H9 (cell line): ENCODE data around the gene CACNG5. TPM values are rescaled to one million over a fixed set of nuclear protein-coding genes. Genes with fewer than 3 reads are reported as not detected.

Experiments
- DNase-seq: peaks from one replicate; pipeline ENCODE4 v3.0.0-alpha.2; 2017
- H2AFZ ChIP-seq: one replicate; pipeline ENCODE4 v1.6.1; 2013; ENCODE audit warnings: mild to moderate bottlenecking, low read length, control low read depth, moderate library complexity
- H2AK5ac ChIP-seq: 2 replicates; pipeline ENCODE4 v1.6.1; 2013; ENCODE audit warnings: low read length, control low read depth, mixed read lengths; ENCODE audit not compliant: insufficient read length
- H2BK120ac ChIP-seq: one replicate; pipeline ENCODE4 v1.6.1; 2013; ENCODE audit warnings: low read depth, mild to moderate bottlenecking, low read length, control low read depth, inconsistent platforms; ENCODE audit not compliant: poor library complexity, severe bottlenecking
- H2BK12ac ChIP-seq: 2 replicates; pipeline ENCODE4 v1.6.1; 2013; ENCODE audit warnings: low read length, control low read depth, mixed read lengths, low read depth; ENCODE audit not compliant: insufficient read length
- H2BK15ac ChIP-seq: 2 replicates; pipeline ENCODE4 v1.6.1; 2013; ENCODE audit warnings: low read depth, low read length, control low read depth
- H2BK20ac ChIP-seq: one replicate; pipeline ENCODE4 v1.6.1; 2013; ENCODE audit warnings: low read depth, mild to moderate bottlenecking, low read length, control low read depth, inconsistent platforms; ENCODE audit not compliant: poor library complexity, severe bottlenecking
- H2BK5ac ChIP-seq: 2 replicates; pipeline ENCODE4 v1.6.1; 2013; ENCODE audit warnings: low read length, control low read depth, mixed read lengths; ENCODE audit not compliant: insufficient read length
- H3K14ac ChIP-seq: 2 replicates; pipeline ENCODE4 v1.6.1; 2013; ENCODE audit warnings: low read length, control low read depth; ENCODE audit not compliant: insufficient read depth
- H3K18ac ChIP-seq: 2 replicates; pipeline ENCODE4 v1.6.1; 2013; ENCODE audit warnings: low read depth, mild to moderate bottlenecking, mixed read lengths, low read length, control low read depth; ENCODE audit not compliant: insufficient read length
- H3K23ac ChIP-seq: 2 replicates; pipeline ENCODE4 v1.6.1; 2013; ENCODE audit warnings: low read length, control low read depth, mixed read lengths, low read depth; ENCODE audit not compliant: insufficient read length
- H3K23me2 ChIP-seq: 2 replicates; pipeline ENCODE4 v1.6.1; 2013; ENCODE audit warnings: low read depth, mild to moderate bottlenecking, mixed read lengths, low read length, control low read depth; ENCODE audit not compliant: insufficient read length, poor library complexity, severe bottlenecking
- H3K27ac ChIP-seq: 2 replicates; pipeline ENCODE4 v1.5.1; 2013; ENCODE audit warnings: low read length, control low read depth, mixed read lengths, low read depth; ENCODE audit not compliant: insufficient read length
- H3K27me3 ChIP-seq: 2 replicates; pipeline ENCODE4 v1.6.1; 2013; ENCODE audit warnings: low read length, control low read depth, inconsistent platforms; ENCODE audit not compliant: insufficient read depth
- H3K4ac ChIP-seq: 2 replicates; pipeline ENCODE4 v1.6.1; 2013; ENCODE audit warnings: low read depth, mild to moderate bottlenecking, control low read depth, inconsistent platforms, low read length, moderate library complexity
- H3K4me1 ChIP-seq: 2 replicates; pipeline ENCODE4 v1.6.1; 2013; ENCODE audit warnings: low read length, control low read depth, inconsistent platforms; ENCODE audit not compliant: insufficient read depth
- H3K4me2 ChIP-seq: 2 replicates; pipeline ENCODE4 v1.6.1; 2013; ENCODE audit warnings: low read length, control low read depth, mixed read lengths; ENCODE audit not compliant: insufficient read length, insufficient read depth
- H3K56ac ChIP-seq: 2 replicates; pipeline ENCODE4 v1.6.1; 2013; ENCODE audit warnings: low read depth, mild to moderate bottlenecking, mixed read lengths, low read length, control low read depth; ENCODE audit not compliant: insufficient read length
- H3K79me1 ChIP-seq: 2 replicates; pipeline ENCODE4 v1.6.1; 2013; ENCODE audit warnings: low read depth, mild to moderate bottlenecking, moderate library complexity, low read length, control low read depth, inconsistent platforms; ENCODE audit not compliant: insufficient read depth, poor library complexity, severe bottlenecking
- H3K79me2 ChIP-seq: 2 replicates; pipeline ENCODE4 v1.6.1; 2013; ENCODE audit warnings: low read length, control low read depth, inconsistent platforms; ENCODE audit not compliant: insufficient read depth
- H3K9ac ChIP-seq: 2 replicates; pipeline ENCODE4 v1.6.1; 2013; ENCODE audit warnings: low read length, control low read depth, mixed read lengths; ENCODE audit not compliant: insufficient read length; ENCODE audit errors: extremely low read depth
- H3K9me3 ChIP-seq: one replicate; pipeline ENCODE4 v1.6.1; 2013; ENCODE audit warnings: low read depth, low read length, inconsistent platforms; ENCODE audit not compliant: control insufficient read depth
- H3T11ph ChIP-seq: one replicate; pipeline ENCODE4 v1.6.1; 2013; ENCODE audit warnings: mild to moderate bottlenecking, low read length, control low read depth, inconsistent platforms
- H4K20me1 ChIP-seq: one replicate; pipeline ENCODE4 v1.6.1; 2013; ENCODE audit not compliant: control insufficient read depth, insufficient read length, insufficient read depth
- H4K5ac ChIP-seq: 2 replicates; pipeline ENCODE4 v1.6.1; 2013; ENCODE audit warnings: low read depth, mild to moderate bottlenecking, mixed read lengths, low read length, control low read depth; ENCODE audit not compliant: insufficient read length
- H4K8ac ChIP-seq: replicated peaks from 2 replicates; pipeline ENCODE4 v1.6.1; 2013; ENCODE audit warnings: low read length, control low read depth, mixed read lengths, low read depth; ENCODE audit not compliant: insufficient read length
- H4K91ac ChIP-seq: 2 replicates; pipeline ENCODE4 v1.6.1; 2013; ENCODE audit warnings: low read depth, mild to moderate bottlenecking, moderate library complexity, mixed read lengths, low read length, control low read depth; ENCODE audit not compliant: insufficient read length
- H3K27ac Mint-ChIP-seq, 3 experiments: 2 replicates in 2 of 3; 3 replicates in 1 of 3; pipeline ENCODE4 v1.8.0; 2020 to 2021; ENCODE audit warnings: mixed read lengths in 3 of 3, mild to moderate bottlenecking in 1 of 3, moderate library complexity in 1 of 3
- H3K27me3 Mint-ChIP-seq: 2 replicates; pipeline ENCODE4 v1.8.0; 2021; ENCODE audit warnings: low read depth, mild to moderate bottlenecking, moderate library complexity, mixed read lengths
- H3K36me3 Mint-ChIP-seq, 3 experiments: 2 replicates in 2 of 3; 3 replicates in 1 of 3; pipeline ENCODE4 v1.8.0; 2020 to 2021; ENCODE audit warnings: low read depth in 3 of 3, mixed read lengths in 3 of 3; ENCODE audit not compliant: insufficient read depth in 1 of 3
- H3K4me1 Mint-ChIP-seq, 2 experiments: 2 replicates each; pipeline ENCODE4 v1.8.0; 2020; ENCODE audit warnings: mixed read lengths in 2 of 2
- H3K4me3 Mint-ChIP-seq, 2 experiments: 2 replicates in 1 of 2; 3 replicates in 1 of 2; pipeline ENCODE4 v1.8.0; 2020 to 2021; ENCODE audit warnings: mild to moderate bottlenecking in 2 of 2, mixed read lengths in 2 of 2, moderate library complexity in 1 of 2
- H3K9me3 Mint-ChIP-seq, 2 experiments: 2 replicates in 1 of 2; 3 replicates in 1 of 2; pipeline ENCODE4 v1.8.0; 2020; ENCODE audit warnings: mild to moderate bottlenecking in 2 of 2, mixed read lengths in 2 of 2, moderate library complexity in 1 of 2
- WGBS: extraction: QIAGEN DNeasy Blood & Tissue Kit; methylation state at CpG from one replicate; pipeline ENCODE4 v1.1.7; 2013; ENCODE audit warnings: missing lambda C conversion rate, low lambda C conversion rate, mixed read lengths; ENCODE audit not compliant: insufficient read length; ENCODE audit errors: extremely low coverage; 5-methylcytosine and 5-hydroxymethylcytosine counted together
- total RNA-seq: library from RNA; stranded (reverse); gene quantifications from 2 replicates; pipeline ENCODE4 v1.2.1, GENCODE V29; 2021
- TF ChIP-seq, protein P1 (sequence below): fragments of 200-600 bp; sonication (generic); conservative IDR thresholded peaks from 3 replicates; pipeline ENCODE4 v1.8.0; 2021; ENCODE audit warnings: antibody characterized with exemption, mild to moderate bottlenecking

CACNG5 gene
- total RNA-seq, 1 experiment from 2014 or later: 1.6 TPM

DNA sequence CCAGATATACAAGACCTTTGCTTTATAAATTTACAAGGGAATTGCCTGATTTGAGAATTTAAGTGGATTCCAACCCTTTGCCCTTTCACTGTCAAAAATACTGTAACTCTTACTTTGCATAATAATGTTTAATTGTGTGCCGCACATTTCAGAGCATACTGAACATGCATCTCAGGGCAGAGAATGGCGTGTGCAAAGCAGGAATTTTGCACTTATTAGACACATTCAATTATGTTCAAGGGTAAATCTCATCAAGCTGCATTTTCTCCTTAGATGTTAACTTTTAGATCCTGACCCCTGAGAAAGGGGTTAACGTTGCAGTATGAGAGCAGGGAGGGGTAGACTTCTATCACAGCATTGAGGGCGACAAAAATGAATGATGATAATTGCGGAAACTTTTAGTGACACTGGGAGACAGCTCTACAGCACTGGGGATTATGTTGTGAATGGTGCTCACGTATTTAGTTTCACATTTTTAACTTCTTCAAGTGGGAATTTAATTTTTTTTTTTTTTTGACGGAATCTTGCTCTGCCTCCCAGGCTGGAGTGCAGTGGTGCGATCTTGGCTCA is 75.0 kb downstream of the CACNG5 start:
- Histone ChIP-seq H3K27ac (no peak overlapping the region), H3K18ac (no peak overlapping the region), H3K9me3 (no peaks in the 10 kb centered on the region), H3K4me1 (no peaks in the 10 kb centered on the region), H2AFZ (no peak overlapping the region), H3K4me2 (no peak overlapping the region), H4K91ac (no peak overlapping the region), H3K27me3 (no peaks in the 10 kb centered on the region), H3K56ac (no peak overlapping the region), H2BK5ac (no peak overlapping the region), H4K20me1 (no peaks in the 10 kb centered on the region), H2BK15ac (no peak overlapping the region), H2BK12ac (no peak overlapping the region), H3K79me1 (no peaks in the 10 kb centered on the region), H3K79me2 (no peaks in the 10 kb centered on the region), H3K23ac (no peak overlapping the region), H4K5ac (no peak overlapping the region), H4K8ac (no peak overlapping the region), H3T11ph (no peak overlapping the region), H2BK120ac (no peak overlapping the region), H3K23me2 (no peaks in the 10 kb centered on the region), H2BK20ac (no peak overlapping the region), H3K14ac (no peak overlapping the region), H2AK5ac (no peak overlapping the region), H3K9ac (no peak overlapping the region), H3K4ac (no peak overlapping the region)
- no peaks in the 10 kb centered on the region; a peak in 1 of 4 replicates for H3K4me1 Mint-ChIP-seq
- H3K4me3 Mint-ChIP-seq: no peak overlapping the region
- no peaks in the 10 kb centered on the region for H3K36me3 Mint-ChIP-seq
- peaks cover 16% of the 10 kb centered on the region for H3K27me3 Mint-ChIP-seq
- H3K9me3 Mint-ChIP-seq: no peaks in the 10 kb centered on the region
- DNase-seq: no peak
- no CpG with 5 or more reads among the region's 8 CpGs for WGBS
- TF ChIP-seq, protein P1, sequence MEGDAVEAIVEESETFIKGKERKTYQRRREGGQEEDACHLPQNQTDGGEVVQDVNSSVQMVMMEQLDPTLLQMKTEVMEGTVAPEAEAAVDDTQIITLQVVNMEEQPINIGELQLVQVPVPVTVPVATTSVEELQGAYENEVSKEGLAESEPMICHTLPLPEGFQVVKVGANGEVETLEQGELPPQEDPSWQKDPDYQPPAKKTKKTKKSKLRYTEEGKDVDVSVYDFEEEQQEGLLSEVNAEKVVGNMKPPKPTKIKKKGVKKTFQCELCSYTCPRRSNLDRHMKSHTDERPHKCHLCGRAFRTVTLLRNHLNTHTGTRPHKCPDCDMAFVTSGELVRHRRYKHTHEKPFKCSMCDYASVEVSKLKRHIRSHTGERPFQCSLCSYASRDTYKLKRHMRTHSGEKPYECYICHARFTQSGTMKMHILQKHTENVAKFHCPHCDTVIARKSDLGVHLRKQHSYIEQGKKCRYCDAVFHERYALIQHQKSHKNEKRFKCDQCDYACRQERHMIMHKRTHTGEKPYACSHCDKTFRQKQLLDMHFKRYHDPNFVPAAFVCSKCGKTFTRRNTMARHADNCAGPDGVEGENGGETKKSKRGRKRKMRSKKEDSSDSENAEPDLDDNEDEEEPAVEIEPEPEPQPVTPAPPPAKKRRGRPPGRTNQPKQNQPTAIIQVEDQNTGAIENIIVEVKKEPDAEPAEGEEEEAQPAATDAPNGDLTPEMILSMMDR: no peak
- H3K27ac Mint-ChIP-seq: no peak overlapping the region
